ENCODE measurements around the gene PLOD3. TPM values are rescaled to one million over a fixed set of nuclear protein-coding genes. Genes with fewer than 3 reads are reported as not detected.

Gene PLOD3
- total RNA-seq, 6 experiments from 2014 or later: 128 to 179 (median 140) TPM

- Mint-ChIP-seq H3K4me1 (ENCODE audit: low read depth) (peaks cover 14% of the 10 kb centered on the region), H3K27me3 (ENCODE audit: insufficient read depth) (no peaks in the 10 kb centered on the region; the same call in none of the 2 replicates), H3K36me3 (ENCODE audit: low read depth) (no peaks in the 10 kb centered on the region), H3K4me3 (no peak overlapping the region), H3K9me3 (no peaks in the 10 kb centered on the region), H3K27ac (no peak overlapping the region)
- DNase-seq: no peak
- no peak for TF ChIP-seq CTCF (IDR thresholded peaks at IDR 0.05)
Observed at GRCh38 chr7:101235522-101235921, 18.1 kb upstream of the PLOD3 start.

GRCh38 chr7:101235050-101235449, 17.7 kb upstream of the PLOD3 start:
- no peak overlapping the region for H3K4me3 Mint-ChIP-seq
- DNase-seq: no peak
- no peaks in the 10 kb centered on the region for H3K9me3 Mint-ChIP-seq
- H3K4me1 Mint-ChIP-seq (ENCODE audit: low read depth): peaks cover 14% of the 10 kb centered on the region
- no peak overlapping the region for H3K27ac Mint-ChIP-seq
- TF ChIP-seq CTCF (IDR thresholded peaks at IDR 0.05): peak; percentile 68
- no peaks in the 10 kb centered on the region for H3K36me3 Mint-ChIP-seq (ENCODE audit: low read depth)
- H3K27me3 Mint-ChIP-seq (ENCODE audit: insufficient read depth): no peaks in the 10 kb centered on the region; the same call in none of the 2 replicates

- no peak for DNase-seq
- TF ChIP-seq CTCF (IDR thresholded peaks at IDR 0.05): no peak
- Mint-ChIP-seq H3K9me3 (no peaks in the 10 kb centered on the region), H3K36me3 (ENCODE audit: low read depth) (no peaks in the 10 kb centered on the region), H3K27ac (no peak overlapping the region), H3K4me3 (no peak overlapping the region), H3K4me1 (ENCODE audit: low read depth) (peaks cover 14% of the 10 kb centered on the region), H3K27me3 (ENCODE audit: insufficient read depth) (no peaks in the 10 kb centered on the region; the same call in none of the 2 replicates)
Observed at GRCh38 chr7:101234636-101235035, 17.3 kb upstream of the PLOD3 start.

- DNase-seq: no peak
- Mint-ChIP-seq H3K27me3 (ENCODE audit: insufficient read depth) (no peaks in the 10 kb centered on the region; the same call in none of the 2 replicates), H3K9me3 (no peaks in the 10 kb centered on the region), H3K4me1 (ENCODE audit: low read depth) (peaks cover 14% of the 10 kb centered on the region), H3K36me3 (ENCODE audit: low read depth) (no peaks in the 10 kb centered on the region), H3K4me3 (no peak overlapping the region), H3K27ac (no peak overlapping the region)
- TF ChIP-seq CTCF (IDR thresholded peaks at IDR 0.05): no peak
Observed at GRCh38 chr7:101233907-101234547, 16.6 kb upstream of the PLOD3 start.

GRCh38 chr7:101232141-101232850, 14.9 kb upstream of the PLOD3 start:
- DNase-seq: no peak
- no peaks in the 10 kb centered on the region; the same call in none of the 2 replicates for H3K27me3 Mint-ChIP-seq (ENCODE audit: insufficient read depth)
- no peak for TF ChIP-seq CTCF (IDR thresholded peaks at IDR 0.05)
- H3K27ac Mint-ChIP-seq: peak overlapping the region; percentile 65
- no peaks in the 10 kb centered on the region for H3K9me3 Mint-ChIP-seq
- peak overlapping the region; percentile 32; the same call in 1 of the 2 replicates for H3K4me3 Mint-ChIP-seq
- H3K4me1 Mint-ChIP-seq (ENCODE audit: low read depth): peaks cover 8% of the 10 kb centered on the region
- H3K36me3 Mint-ChIP-seq (ENCODE audit: low read depth): no peaks in the 10 kb centered on the region
